Natural killer cell (primary cell): ENCODE results near the gene MTR. TPM values are rescaled to one million over a fixed set of nuclear protein-coding genes. Genes with fewer than 3 reads are reported as not detected.

Experiments used
- ATAC-seq, 3 donors: fragments of 150-1000 bp in 2 of 3; fragments of 200-7000 bp in 1 of 3; cut with Tn5 transposase; 1 replicate in 1 of 3; 2 replicates in 2 of 3; pipeline ENCODE4 v1.10.0; 2021; ENCODE audit warnings: mild to moderate bottlenecking in 2 of 3, moderate library complexity in 2 of 3
- DNase-seq, 2 donors: peaks; one replicate each; pipeline versions ENCODE4 v3.0.0 to v3.0.0-alpha.2; 2013 to 2021; ENCODE audit warnings: mixed read lengths in 1 of 2
- H3K27ac ChIP-seq: one replicate; pipeline ENCODE4 v1.5.1; 2013; ENCODE audit warnings: mild to moderate bottlenecking, low read length
- H3K27me3 ChIP-seq: one replicate; pipeline ENCODE4 v1.6.1; 2013; ENCODE audit warnings: low read length; ENCODE audit not compliant: control insufficient read depth, insufficient read depth
- H3K36me3 ChIP-seq: one replicate; pipeline ENCODE4 v1.6.1; 2013; ENCODE audit warnings: low read length; ENCODE audit not compliant: control insufficient read depth, insufficient read depth
- H3K4me1 ChIP-seq: one replicate; pipeline ENCODE4 v1.6.1; 2013; ENCODE audit warnings: low read length; ENCODE audit not compliant: control insufficient read depth, insufficient read depth
- H3K4me3 ChIP-seq: one replicate; pipeline ENCODE4 v1.5.1; 2013; ENCODE audit warnings: low read length
- H3K9me3 ChIP-seq: one replicate; pipeline ENCODE4 v1.6.1; 2013; ENCODE audit warnings: low read length; ENCODE audit not compliant: control insufficient read depth, insufficient read depth
- H3K27ac Mint-ChIP-seq, 2 donors: one replicate each; pipeline ENCODE4 v1.8.0; 2022; ENCODE audit warnings: mild to moderate bottlenecking in 2 of 2, mixed read lengths in 2 of 2, moderate library complexity in 1 of 2
- H3K27me3 Mint-ChIP-seq, 2 donors: one replicate each; pipeline ENCODE4 v1.8.0; 2022; ENCODE audit warnings: low read depth in 2 of 2, mixed read lengths in 2 of 2
- H3K36me3 Mint-ChIP-seq: one replicate; pipeline ENCODE4 v1.8.0; 2022; ENCODE audit warnings: mixed read lengths
- H3K4me1 Mint-ChIP-seq, 2 donors: one replicate each; pipeline ENCODE4 v1.8.0; 2022; ENCODE audit warnings: mixed read lengths in 2 of 2
- H3K4me3 Mint-ChIP-seq: one replicate; pipeline ENCODE4 v1.8.0; 2022; ENCODE audit warnings: mild to moderate bottlenecking, moderate library complexity, mixed read lengths
- H3K9me3 Mint-ChIP-seq, 2 donors: one replicate each; pipeline ENCODE4 v1.8.0; 2022; ENCODE audit warnings: mixed read lengths in 2 of 2
- WGBS: methylation state at CpG from one replicate; pipeline ENCODE4 v1.1.7; 2013; ENCODE audit warnings: missing lambda C conversion rate; ENCODE audit not compliant: insufficient coverage; 5-methylcytosine and 5-hydroxymethylcytosine counted together
- intact Hi-C: fragments of 100-400 bp; cut with micrococcal nuclease; formaldehyde crosslinking; loops from one replicate; pipeline ENCODE4 v1.14.2; 2022
- total RNA-seq, 4 donors: library from RNA; stranded (reverse); fragments of 120-200 nt in 1 of 4; gene quantifications; one replicate each; pipeline versions ENCODE4 v1.2.3 to v1.2.4, GENCODE V29; 2013 to 2022
- TF ChIP-seq, protein P1 (sequence below): fragments of 200-600 bp; IDR thresholded peaks from one replicate; pipeline ENCODE4 v1.8.0; 2022; ENCODE audit warnings: antibody characterized with exemption

Gene MTR
- total RNA-seq, 3 donors from 2014 or later (not counting 1 experiment from before 2014, with no cell fraction given) = 28.4 to 41.1 (median 38.4) TPM

DNA sequence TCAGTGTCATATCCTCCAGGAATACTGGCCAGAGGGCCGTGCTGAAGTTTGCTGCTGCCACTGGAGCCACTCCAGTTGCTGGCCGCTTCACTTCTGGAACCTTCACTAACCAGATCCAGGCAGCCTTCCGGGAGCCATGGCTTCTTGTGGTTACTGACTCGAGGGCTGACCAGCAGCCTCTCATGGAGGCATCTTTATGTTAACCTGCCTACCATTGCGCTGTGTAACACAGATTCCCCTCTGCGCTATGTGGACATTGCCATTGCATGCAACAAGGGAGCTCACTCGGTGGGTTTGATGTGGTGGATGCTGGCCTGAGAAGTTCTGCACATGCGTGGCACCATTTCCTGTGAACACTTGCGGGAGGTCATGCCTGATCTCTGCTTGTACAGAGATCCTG, 24.8 kb downstream of the MTR start:
- TF ChIP-seq, protein P1, sequence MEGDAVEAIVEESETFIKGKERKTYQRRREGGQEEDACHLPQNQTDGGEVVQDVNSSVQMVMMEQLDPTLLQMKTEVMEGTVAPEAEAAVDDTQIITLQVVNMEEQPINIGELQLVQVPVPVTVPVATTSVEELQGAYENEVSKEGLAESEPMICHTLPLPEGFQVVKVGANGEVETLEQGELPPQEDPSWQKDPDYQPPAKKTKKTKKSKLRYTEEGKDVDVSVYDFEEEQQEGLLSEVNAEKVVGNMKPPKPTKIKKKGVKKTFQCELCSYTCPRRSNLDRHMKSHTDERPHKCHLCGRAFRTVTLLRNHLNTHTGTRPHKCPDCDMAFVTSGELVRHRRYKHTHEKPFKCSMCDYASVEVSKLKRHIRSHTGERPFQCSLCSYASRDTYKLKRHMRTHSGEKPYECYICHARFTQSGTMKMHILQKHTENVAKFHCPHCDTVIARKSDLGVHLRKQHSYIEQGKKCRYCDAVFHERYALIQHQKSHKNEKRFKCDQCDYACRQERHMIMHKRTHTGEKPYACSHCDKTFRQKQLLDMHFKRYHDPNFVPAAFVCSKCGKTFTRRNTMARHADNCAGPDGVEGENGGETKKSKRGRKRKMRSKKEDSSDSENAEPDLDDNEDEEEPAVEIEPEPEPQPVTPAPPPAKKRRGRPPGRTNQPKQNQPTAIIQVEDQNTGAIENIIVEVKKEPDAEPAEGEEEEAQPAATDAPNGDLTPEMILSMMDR = no peak
- Histone ChIP-seq H3K27ac (no peak overlapping the region), H3K9me3 (no peaks in the 10 kb centered on the region), H3K4me3 (no peak overlapping the region), H3K27me3 (no peaks in the 10 kb centered on the region), H3K4me1 (no peaks in the 10 kb centered on the region), H3K36me3 (peaks cover 51% of the 10 kb centered on the region)
- DNase-seq (no peak), ATAC-seq (no peak)
- Mint-ChIP-seq H3K4me3 (no peak overlapping the region), H3K36me3 (peaks cover 14% of the 10 kb centered on the region), H3K27ac (no peak overlapping the region), H3K27me3 (no peaks in the 10 kb centered on the region), H3K9me3 (no peaks in the 10 kb centered on the region), H3K4me1 (peaks cover 4 to 11% of the 10 kb centered on the region in 2 donors)
- WGBS = 83% methylated on average over 9 of the region's 9 CpGs
- intact Hi-C loops = no loop called here

DNA sequence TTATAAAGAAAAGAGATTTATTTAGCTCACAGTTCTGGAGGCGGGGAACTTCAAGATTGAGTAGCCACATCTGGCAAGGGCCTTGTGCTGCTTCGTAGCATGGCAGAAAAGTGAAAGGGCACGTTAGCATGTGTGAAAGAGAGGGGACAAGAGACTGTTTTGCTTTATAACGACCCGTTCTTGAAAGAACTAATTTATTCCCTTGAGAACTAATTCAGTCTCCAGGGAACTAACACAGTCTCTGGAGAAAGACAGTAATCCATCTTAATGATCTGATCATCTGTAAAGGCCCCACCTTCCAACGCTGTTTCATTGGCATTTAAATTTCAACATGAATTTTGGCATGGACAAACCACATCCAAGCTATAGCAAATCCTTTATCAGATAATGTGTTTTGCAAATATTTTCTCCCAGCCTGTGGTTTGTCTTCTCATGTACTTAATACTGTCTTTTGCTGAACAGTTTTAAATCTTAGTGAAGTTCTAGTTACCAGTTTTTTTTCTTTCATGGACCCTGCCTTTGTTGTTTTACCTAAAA, 26.1 kb downstream of the MTR start:
- H3K36me3 Mint-ChIP-seq = peaks cover 6% of the 10 kb centered on the region
- ATAC-seq (no peak), DNase-seq (no peak)
- intact Hi-C loops = no loop called here
- Histone ChIP-seq H3K27me3 (no peaks in the 10 kb centered on the region), H3K4me3 (no peak overlapping the region), H3K9me3 (no peaks in the 10 kb centered on the region), H3K36me3 (peaks cover 48% of the 10 kb centered on the region), H3K4me1 (no peaks in the 10 kb centered on the region), H3K27ac (no peak overlapping the region)
- WGBS = 82% methylated on average over 6 of the region's 6 CpGs
- no peaks in the 10 kb centered on the region for H3K9me3 Mint-ChIP-seq
- TF ChIP-seq, protein P1 = no peak
- no peaks in the 10 kb centered on the region for H3K27me3 Mint-ChIP-seq
- H3K4me1 Mint-ChIP-seq = peaks cover 4 to 11% of the 10 kb centered on the region in 2 donors
- H3K4me3 Mint-ChIP-seq = no peak overlapping the region
- H3K27ac Mint-ChIP-seq = no peak overlapping the region

DNA sequence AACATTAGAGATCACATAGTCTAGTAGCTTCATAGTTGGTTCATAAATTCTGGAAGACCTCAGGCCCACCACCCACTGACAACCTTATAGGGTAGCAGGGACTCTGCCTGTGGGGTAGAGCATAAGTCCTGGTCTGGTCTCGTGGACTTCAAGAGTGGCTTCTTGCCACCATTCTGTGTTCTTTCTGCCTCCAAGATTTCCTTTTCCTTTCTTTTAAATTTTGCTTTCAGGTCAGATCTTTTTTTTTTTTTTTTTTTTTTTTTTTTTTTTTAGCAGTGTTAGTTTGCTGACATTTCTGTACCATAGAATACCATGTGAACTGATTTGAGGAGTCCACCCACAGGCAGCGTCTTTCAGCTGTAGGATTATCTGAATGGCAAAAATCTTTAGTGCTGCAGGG, 28.5 kb downstream of the MTR start:
- WGBS = 96% methylated on average over 2 of the region's 2 CpGs
- Histone ChIP-seq H3K27ac (no peak overlapping the region), H3K9me3 (no peaks in the 10 kb centered on the region), H3K36me3 (peaks cover 47% of the 10 kb centered on the region), H3K27me3 (no peaks in the 10 kb centered on the region), H3K4me3 (no peak overlapping the region), H3K4me1 (no peaks in the 10 kb centered on the region)
- no peak overlapping the region for H3K27ac Mint-ChIP-seq
- H3K4me3 Mint-ChIP-seq = no peak overlapping the region
- TF ChIP-seq, protein P1 = no peak
- no peak for DNase-seq
- H3K27me3 Mint-ChIP-seq = no peaks in the 10 kb centered on the region
- peaks cover 4 to 11% of the 10 kb centered on the region in 2 donors for H3K4me1 Mint-ChIP-seq
- no peak for ATAC-seq
- intact Hi-C loops = no loop called here
- no peaks in the 10 kb centered on the region for H3K9me3 Mint-ChIP-seq
- peaks cover 3% of the 10 kb centered on the region for H3K36me3 Mint-ChIP-seq

DNA sequence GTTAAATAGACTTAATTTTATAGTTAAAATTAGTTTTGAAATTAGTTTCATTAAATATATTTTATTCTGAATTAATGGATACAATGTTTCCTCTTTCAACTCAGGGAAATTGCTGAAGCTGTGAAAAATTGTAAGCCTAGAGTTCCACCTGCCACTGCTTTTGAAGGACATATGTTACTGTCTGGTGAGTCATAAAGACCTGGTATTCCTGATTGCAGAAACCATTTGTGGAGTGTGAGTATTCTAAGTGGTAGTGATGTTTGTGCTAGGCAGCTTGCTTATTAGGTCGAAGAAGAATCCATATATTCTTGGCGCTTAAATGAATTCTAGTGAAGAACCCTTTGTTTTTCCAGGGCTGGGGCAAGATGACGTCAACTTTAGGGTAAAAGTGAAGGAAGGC, 34.0 kb downstream of the MTR start:
- Histone ChIP-seq H3K4me1 (no peaks in the 10 kb centered on the region), H3K4me3 (no peak overlapping the region), H3K27me3 (no peaks in the 10 kb centered on the region), H3K9me3 (no peaks in the 10 kb centered on the region), H3K27ac (no peak overlapping the region), H3K36me3 (peaks cover 80% of the 10 kb centered on the region)
- no peak overlapping the region for H3K4me3 Mint-ChIP-seq
- H3K9me3 Mint-ChIP-seq = no peaks in the 10 kb centered on the region
- peaks cover 2 to 4% of the 10 kb centered on the region in 2 donors for H3K4me1 Mint-ChIP-seq
- no peak overlapping the region for H3K27ac Mint-ChIP-seq
- ATAC-seq = no peak
- DNase-seq = no peak
- WGBS = 91% methylated on average over 3 of the region's 3 CpGs
- H3K36me3 Mint-ChIP-seq = peaks cover 16% of the 10 kb centered on the region
- TF ChIP-seq, protein P1 = no peak
- intact Hi-C loops = no loop called here
- no peaks in the 10 kb centered on the region for H3K27me3 Mint-ChIP-seq
